Esophagus muscularis mucosa (tissue), 4 donors: Measurements from ENCODE around the gene CYSRT1. TPM values are rescaled to one million over a fixed set of nuclear protein-coding genes. Genes with fewer than 3 reads are reported as not detected.
"Not testable (repeated sequence)": the region's sequence is repeated elsewhere in the genome, so short reads cannot be mapped to it uniquely, and the experiment has no call there.

Experiments
- DNase-seq: peaks from one replicate; pipeline ENCODE4 v3.0.0-alpha.2; 2017; ENCODE audit errors: extremely low spot score
- H3K27ac ChIP-seq, 4 donors: fragments of 200-600 bp; sonication (generic); replicated peaks in 1 of 4; 1 replicate in 3 of 4; 2 replicates in 1 of 4; pipeline ENCODE4 v1.5.1; 2016 to 2019; ENCODE audit warnings: mild to moderate bottlenecking in 1 of 4
- H3K27me3 ChIP-seq, 4 donors: fragments of 200-600 bp; sonication (generic); one replicate each; pipeline versions ENCODE4 v1.5.1 to v1.6.0; 2016 to 2019
- H3K36me3 ChIP-seq, 4 donors: fragments of 200-600 bp; sonication (generic); one replicate each; pipeline ENCODE4 v1.5.1; 2016 to 2019
- H3K4me1 ChIP-seq, 4 donors: fragments of 200-600 bp; sonication (generic); one replicate each; pipeline ENCODE4 v1.5.1; 2016 to 2019
- H3K4me3 ChIP-seq, 4 donors: fragments of 200-600 bp; sonication (generic); 1 replicate in 2 of 4; 2 replicates in 2 of 4; pipeline ENCODE4 v1.5.1; 2016 to 2019; ENCODE audit warnings: mild to moderate bottlenecking in 4 of 4, moderate library complexity in 1 of 4
- H3K9me3 ChIP-seq, 4 donors: fragments of 200-600 bp; sonication (generic); 1 replicate in 3 of 4; 2 replicates in 1 of 4; pipeline ENCODE4 v1.5.1; 2016 to 2019
- CTCF ChIP-seq, 3 experiments: fragments of 200-600 bp in 2 of 3; fragments of 450-650 bp in 1 of 3; sonication (generic) in 2 of 3; IDR thresholded peaks; one replicate each; pipeline ENCODE4 v1.5.1; 2017 to 2019; ENCODE audit warnings: antibody characterized with exemption in 3 of 3, mild to moderate bottlenecking in 2 of 3, moderate library complexity in 1 of 3
- EP300 ChIP-seq: sonication (generic); formaldehyde crosslinking; IDR thresholded peaks from one replicate; pipeline ENCODE4 v1.6.1; 2017; ENCODE audit warnings: antibody characterized with exemption
- POLR2A ChIP-seq: fragments of 450-650 bp; IDR thresholded peaks from one replicate; pipeline ENCODE4 v1.6.1; 2017; ENCODE audit warnings: antibody characterized with exemption, moderate library complexity, mild to moderate bottlenecking, low read depth
- POLR2AphosphoS5 ChIP-seq, 2 donors: sonication (generic); formaldehyde crosslinking; IDR thresholded peaks; one replicate each; pipeline ENCODE4 v1.6.1; 2017; ENCODE audit warnings: antibody characterized with exemption in 2 of 2
- WGBS: methylation state at CpG from one replicate; pipeline ENCODE4 v1.1.5; 2018; 5-methylcytosine and 5-hydroxymethylcytosine counted together
- intact Hi-C: fragments of 100-400 bp; cut with DNase I; formaldehyde crosslinking; loops from one replicate; pipeline ENCODE4 v1.15.1; 2023
- total RNA-seq, 4 donors: library from RNA; depleted of rRNA; stranded (reverse); fragments of >200 nt; gene quantifications; one replicate each; pipeline versions ENCODE4 v1.1.0 to v1.2.1, GENCODE V29; 2016

The CYSRT1 gene
- total RNA-seq, 4 donors from 2014 or later, result 0.33 to 0.45 (median 0.40) TPM; not detected in 1

DNA sequence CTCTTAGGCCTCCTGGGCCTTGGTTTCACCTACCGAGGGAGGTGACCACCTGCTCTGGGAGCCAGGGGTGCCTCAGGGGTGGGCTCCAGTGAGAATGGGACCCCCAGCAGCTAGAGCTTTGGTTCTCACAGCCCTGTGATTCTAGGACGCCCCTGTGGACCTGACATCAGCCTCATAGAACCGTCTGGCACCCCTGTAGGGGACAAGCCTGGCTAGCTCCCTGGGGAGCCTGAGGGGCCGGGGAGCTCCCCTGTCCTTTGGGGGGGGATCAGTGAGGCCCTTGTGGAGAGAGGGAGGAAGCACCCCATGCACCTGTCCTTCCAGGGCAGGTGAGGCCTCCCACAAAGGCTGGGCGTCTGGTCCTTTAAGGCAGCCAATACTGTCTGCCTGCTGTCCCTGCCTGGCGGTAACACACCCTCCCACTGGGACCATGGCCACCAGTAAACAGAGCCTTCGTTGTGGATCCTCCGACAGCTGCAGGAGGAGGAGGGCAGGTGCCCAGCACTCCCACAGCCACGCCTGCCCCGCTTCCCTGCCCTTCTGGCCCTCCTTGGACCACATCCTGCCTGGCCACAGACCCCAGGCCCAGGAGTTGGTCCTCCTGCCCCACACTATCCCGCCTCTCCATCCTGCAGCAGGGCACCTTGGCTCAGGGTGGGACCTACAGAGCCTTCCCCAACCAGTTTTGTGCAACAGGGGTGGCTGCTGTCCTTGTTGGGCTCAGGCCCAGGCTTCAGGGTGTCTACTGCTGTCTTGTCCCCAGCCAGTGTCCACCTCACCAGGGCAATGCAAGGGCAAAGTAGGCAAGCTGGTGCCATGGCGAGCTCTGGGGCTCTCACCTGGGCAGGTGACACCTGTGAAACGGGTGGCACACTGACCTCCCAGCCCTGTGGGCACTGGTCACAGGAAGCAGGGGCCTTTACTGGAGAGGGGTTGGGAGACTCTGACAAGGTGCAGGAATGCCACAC lies 13.1 kb downstream of the CYSRT1 start:
- no peak for TF ChIP-seq POLR2AphosphoS5 (IDR thresholded peaks at IDR 0.05)
- TF ChIP-seq EP300, result no peak
- no peak for TF ChIP-seq CTCF (IDR thresholded peaks at IDR 0.05)
- no peak for TF ChIP-seq POLR2A
- H3K27ac ChIP-seq, result no peak overlapping the region
- H3K4me1 ChIP-seq, result peaks cover 51 to 74% (median 62%) of the 10 kb centered on the region in 4 donors
- no peak overlapping the region for H3K4me3 ChIP-seq
- WGBS, result 73% methylated on average over 6 of the region's 13 CpGs
- intact Hi-C loops, result no loop called here
- DNase-seq, result no peak
- H3K36me3 ChIP-seq, result peaks cover 11 to 15% (median 12%) of the 10 kb centered on the region in 4 donors
- peaks cover 0 to 22% (median 5%) of the 10 kb centered on the region in 4 donors for H3K27me3 ChIP-seq
- no peaks in the 10 kb centered on the region for H3K9me3 ChIP-seq

GRCh38 chr9:137239541-137240200 lies 14.7 kb downstream of the CYSRT1 start:
- Histone ChIP-seq H3K4me1 (peaks cover 68 to 83% (median 77%) of the 10 kb centered on the region in 4 donors), H3K27ac (peak overlapping the region; percentile 95 to 98 (median 98)), H3K36me3 (peaks cover 13 to 25% (median 19%) of the 10 kb centered on the region in 4 donors), H3K4me3 (peak overlapping the region; percentile 76 to 99 (median 83))
- DNase-seq, intact Hi-C loops, H3K9me3 ChIP-seq, H3K27me3 ChIP-seq: not testable (repeated sequence)
- 49% methylated on average over 27 of the region's 27 CpGs for WGBS

DNA sequence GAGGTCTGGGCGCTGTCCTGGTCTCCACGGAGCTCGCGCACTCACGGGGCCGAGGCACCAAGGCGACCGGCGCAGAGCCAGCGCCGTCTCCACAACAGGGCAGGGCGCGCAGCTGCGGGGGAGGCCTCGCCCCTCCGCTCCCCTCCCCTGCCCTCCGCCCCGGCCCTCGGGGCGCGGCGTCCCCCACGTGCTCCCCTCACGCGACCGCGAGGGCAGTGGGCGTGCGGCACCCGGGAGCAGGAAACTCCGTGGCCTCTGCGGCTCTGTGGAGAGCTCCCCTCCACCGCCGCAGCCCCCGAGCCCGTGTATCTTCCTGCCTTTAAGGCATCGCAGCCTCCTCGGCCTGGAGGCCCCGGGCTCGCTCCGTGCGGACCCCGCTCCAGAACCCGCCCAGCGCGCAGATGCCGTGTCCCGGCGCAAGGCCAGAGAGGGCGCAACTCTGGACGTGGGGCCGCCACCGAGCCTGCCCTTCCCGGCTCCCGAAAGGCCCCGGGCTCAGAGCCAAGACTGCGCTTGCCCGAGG lies 15.4 kb downstream of the CYSRT1 start:
- Histone ChIP-seq H3K36me3 (peaks cover 13 to 25% (median 19%) of the 10 kb centered on the region in 4 donors), H3K27me3 (no peaks in the 10 kb centered on the region), H3K4me1 (peaks cover 69 to 81% (median 76%) of the 10 kb centered on the region in 4 donors), H3K4me3 (peak overlapping the region; percentile 76 to 99 (median 83)), H3K9me3 (no peaks in the 10 kb centered on the region), H3K27ac (peak overlapping the region; percentile 95 to 98 (median 98))
- TF ChIP-seq POLR2AphosphoS5 (IDR thresholded peaks at IDR 0.05), result peak in 1 of 2 donors; percentile 36
- TF ChIP-seq POLR2A, result peak; percentile 51
- no peak for TF ChIP-seq EP300
- no peak for TF ChIP-seq CTCF (IDR thresholded peaks at IDR 0.05)
- DNase-seq, result peak; percentile 93
- intact Hi-C loops, result no loop called here
- WGBS, result 1% methylated on average over 16 of the region's 58 CpGs

GRCh38 chr9:137240841-137241489 lies 16.0 kb downstream of the CYSRT1 start, which contains the start of gene TUBB4B:
Gene TUBB4B (plus strand): TSS chr9:137241287. CDS start chr9:137241361, 74 bp downstream.
- Histone ChIP-seq H3K27ac (peak within 1 kb of the TSS; percentile 95 to 98 (median 98)), H3K27me3 (no peaks in the 10 kb centered on the region), H3K36me3 (peaks cover 13 to 25% (median 19%) of the 10 kb centered on the region in 4 donors), H3K4me1 (peaks cover 65 to 75% (median 70%) of the 10 kb centered on the region in 4 donors), H3K9me3 (no peaks in the 10 kb centered on the region), H3K4me3 (peak within 1 kb of the TSS; percentile 79 to 99 (median 86))
- intact Hi-C loops, result no loop called here
- TF ChIP-seq EP300 (no peak), POLR2A (peak; percentile 100), CTCF (IDR thresholded peaks at IDR 0.05) (peak in 1 of 3 experiments; percentile 38), POLR2AphosphoS5 (IDR thresholded peaks at IDR 0.05) (peak; percentile 95 to 100)
- 2% methylated on average over 12 of the region's 67 CpGs for WGBS
- DNase-seq, result peak; percentile 100
